Measurements from ENCODE around the gene HOXB4.

Gene HOXB4

DNA sequence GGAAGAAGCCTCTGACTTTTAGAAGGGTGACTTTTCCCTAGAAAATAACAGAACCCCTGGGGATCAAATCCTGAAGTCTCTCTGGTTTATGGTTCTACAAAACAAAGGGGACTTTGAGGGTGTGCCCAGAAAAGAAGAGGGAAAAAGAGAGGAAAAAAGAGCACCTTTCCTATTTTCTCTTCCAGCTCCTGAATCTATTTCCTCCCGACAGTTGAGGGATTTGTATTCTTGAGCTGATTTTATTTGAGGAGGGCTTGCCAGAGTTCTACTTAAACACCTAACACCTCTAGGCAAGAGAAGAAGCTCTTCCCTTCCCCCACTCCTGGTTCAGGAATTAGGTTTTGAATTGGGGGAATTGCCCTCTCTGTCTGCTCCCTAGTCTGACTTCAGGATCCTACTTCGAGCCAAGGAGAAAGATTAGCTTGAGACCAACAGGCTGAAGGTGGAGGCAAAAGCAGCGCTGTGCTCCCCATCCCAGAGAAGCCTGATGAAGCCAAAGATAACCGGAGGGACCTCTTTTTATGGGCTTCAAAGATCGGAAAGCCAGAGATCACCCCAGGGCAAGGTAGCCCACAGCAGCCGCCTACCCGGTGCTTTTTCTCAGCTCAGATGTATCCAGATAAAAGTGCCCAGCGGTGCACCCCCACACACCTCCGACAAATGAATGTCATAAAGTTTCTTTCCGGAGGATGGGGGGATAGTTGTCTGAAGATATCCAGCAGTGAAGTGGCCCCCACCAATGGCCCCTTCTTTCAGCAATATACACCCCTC, 11.1 kb upstream of the HOXB4 start:
- Histone ChIP-seq H2AFZ (ENCODE audit: low read length) (no peak overlapping the region), H3K79me2 (ENCODE audit: low read length) (no peaks in the 10 kb centered on the region), H3K9ac (ENCODE audit: low read length) (no peak overlapping the region), H3K9me2 (replicated peaks; ENCODE audit: insufficient read depth, low read length) (no peaks in the 10 kb centered on the region), H3K4me2 (ENCODE audit: low read depth, low read length) (no peak overlapping the region), H3K4me3 (ENCODE audit: low read length) (no peak overlapping the region), H3K4me1 (ENCODE audit: low read length) (peaks cover 6% of the 10 kb centered on the region), H3K27ac (ENCODE audit: low read length) (no peak overlapping the region), H4K20me1 (ENCODE audit: insufficient read depth, low read length) (no peaks in the 10 kb centered on the region), H3K27me3 (replicated peaks; ENCODE audit: insufficient read depth, low read length) (peaks cover 17% of the 10 kb centered on the region), H3K9me3 (replicated peaks; ENCODE audit: insufficient read depth, low read length) (no peaks in the 10 kb centered on the region), H3F3A (ENCODE audit: insufficient read depth, low read length) (no peaks in the 10 kb centered on the region), H3K36me3 (replicated peaks; ENCODE audit: insufficient read depth, low read length) (no peaks in the 10 kb centered on the region)
- TF ChIP-seq EZH2phosphoT487 (IDR thresholded peaks at IDR 0.05; ENCODE audit: low read length) (no peak), EZH2 (optimal IDR thresholded peaks at IDR 0.05; ENCODE audit: low read depth, low read length) (no peak)
- TF ChIP-seq, protein P1, sequence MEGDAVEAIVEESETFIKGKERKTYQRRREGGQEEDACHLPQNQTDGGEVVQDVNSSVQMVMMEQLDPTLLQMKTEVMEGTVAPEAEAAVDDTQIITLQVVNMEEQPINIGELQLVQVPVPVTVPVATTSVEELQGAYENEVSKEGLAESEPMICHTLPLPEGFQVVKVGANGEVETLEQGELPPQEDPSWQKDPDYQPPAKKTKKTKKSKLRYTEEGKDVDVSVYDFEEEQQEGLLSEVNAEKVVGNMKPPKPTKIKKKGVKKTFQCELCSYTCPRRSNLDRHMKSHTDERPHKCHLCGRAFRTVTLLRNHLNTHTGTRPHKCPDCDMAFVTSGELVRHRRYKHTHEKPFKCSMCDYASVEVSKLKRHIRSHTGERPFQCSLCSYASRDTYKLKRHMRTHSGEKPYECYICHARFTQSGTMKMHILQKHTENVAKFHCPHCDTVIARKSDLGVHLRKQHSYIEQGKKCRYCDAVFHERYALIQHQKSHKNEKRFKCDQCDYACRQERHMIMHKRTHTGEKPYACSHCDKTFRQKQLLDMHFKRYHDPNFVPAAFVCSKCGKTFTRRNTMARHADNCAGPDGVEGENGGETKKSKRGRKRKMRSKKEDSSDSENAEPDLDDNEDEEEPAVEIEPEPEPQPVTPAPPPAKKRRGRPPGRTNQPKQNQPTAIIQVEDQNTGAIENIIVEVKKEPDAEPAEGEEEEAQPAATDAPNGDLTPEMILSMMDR (IDR thresholded peaks at IDR 0.05; ENCODE audit: low read length) = no peak
- DNase-seq = no peak

- no peak overlapping the region for H3K4me2 ChIP-seq (ENCODE audit: low read depth, low read length)
- no peak overlapping the region for H3K9ac ChIP-seq (ENCODE audit: low read length)
- peaks cover 6% of the 10 kb centered on the region for H3K4me1 ChIP-seq (ENCODE audit: low read length)
- H3K27me3 ChIP-seq (replicated peaks; ENCODE audit: insufficient read depth, low read length) = peaks cover 17% of the 10 kb centered on the region
- no peaks in the 10 kb centered on the region for H3K36me3 ChIP-seq (replicated peaks; ENCODE audit: insufficient read depth, low read length)
- H3K27ac ChIP-seq (ENCODE audit: low read length) = no peak overlapping the region
- H3K9me2 ChIP-seq (replicated peaks; ENCODE audit: insufficient read depth, low read length) = no peaks in the 10 kb centered on the region
- no peak overlapping the region for H2AFZ ChIP-seq (ENCODE audit: low read length)
- H3F3A ChIP-seq (ENCODE audit: insufficient read depth, low read length) = no peaks in the 10 kb centered on the region
- H3K9me3 ChIP-seq (replicated peaks; ENCODE audit: insufficient read depth, low read length) = no peaks in the 10 kb centered on the region
- H4K20me1 ChIP-seq (ENCODE audit: insufficient read depth, low read length) = no peaks in the 10 kb centered on the region
- TF ChIP-seq, protein P1 (IDR thresholded peaks at IDR 0.05; ENCODE audit: low read length) = no peak
- H3K4me3 ChIP-seq (ENCODE audit: low read length) = no peak overlapping the region
- no peaks in the 10 kb centered on the region for H3K79me2 ChIP-seq (ENCODE audit: low read length)
- DNase-seq = no peak
Observed at GRCh38 chr17:48588528-48588927, 10.4 kb upstream of the HOXB4 start.

DNA sequence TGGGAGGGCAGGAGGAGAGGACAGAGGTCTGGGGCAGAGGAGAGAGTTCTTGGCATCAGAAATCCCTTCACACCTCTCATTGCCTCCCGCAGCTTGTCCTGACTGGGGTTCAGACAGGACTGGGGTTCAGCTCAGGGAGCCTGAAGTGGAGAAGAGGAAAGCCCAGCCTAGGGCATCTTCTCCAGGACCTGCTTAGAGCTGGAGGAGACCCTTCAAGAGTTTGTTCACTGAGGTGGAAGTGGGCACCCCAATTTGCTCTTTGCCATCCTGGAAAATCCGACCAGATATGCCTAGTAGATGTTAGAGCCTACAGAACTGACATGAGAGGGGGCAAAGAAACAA, 9.9 kb upstream of the HOXB4 start:
- no peak overlapping the region for H3K4me3 ChIP-seq (ENCODE audit: low read length)
- H3K36me3 ChIP-seq (replicated peaks; ENCODE audit: insufficient read depth, low read length) = no peaks in the 10 kb centered on the region
- TF ChIP-seq EZH2phosphoT487 (IDR thresholded peaks at IDR 0.05; ENCODE audit: low read length) (no peak), EZH2 (optimal IDR thresholded peaks at IDR 0.05; ENCODE audit: low read depth, low read length) (no peak)
- TF ChIP-seq, protein P1 (IDR thresholded peaks at IDR 0.05; ENCODE audit: low read length) = no peak
- H3K4me2 ChIP-seq (ENCODE audit: low read depth, low read length) = no peak overlapping the region
- H3K27ac ChIP-seq (ENCODE audit: low read length) = no peak overlapping the region
- no peaks in the 10 kb centered on the region for H3K79me2 ChIP-seq (ENCODE audit: low read length)
- no peak for DNase-seq
- no peaks in the 10 kb centered on the region for H3K9me2 ChIP-seq (replicated peaks; ENCODE audit: insufficient read depth, low read length)
- H3F3A ChIP-seq (ENCODE audit: insufficient read depth, low read length) = no peaks in the 10 kb centered on the region
- no peak overlapping the region for H3K9ac ChIP-seq (ENCODE audit: low read length)
- H3K4me1 ChIP-seq (ENCODE audit: low read length) = peaks cover 6% of the 10 kb centered on the region
- H3K27me3 ChIP-seq (replicated peaks; ENCODE audit: insufficient read depth, low read length) = peaks cover 16% of the 10 kb centered on the region
- no peak overlapping the region for H2AFZ ChIP-seq (ENCODE audit: low read length)
- no peaks in the 10 kb centered on the region for H3K9me3 ChIP-seq (replicated peaks; ENCODE audit: insufficient read depth, low read length)
- no peaks in the 10 kb centered on the region for H4K20me1 ChIP-seq (ENCODE audit: insufficient read depth, low read length)

Data from MM.1S (cell line).